Measurements from ENCODE around the gene CAMSAP3.

GRCh38 chr19:7618348-7618747 lies 22.7 kb downstream of the CAMSAP3 start:
- no peak for TF ChIP-seq CTCF (IDR thresholded peaks at IDR 0.05)
- no peak for TF ChIP-seq POLR2A (IDR thresholded peaks at IDR 0.05)
- no peak for TF ChIP-seq POLR2AphosphoS5 (IDR thresholded peaks at IDR 0.05; ENCODE audit: insufficient read depth in 1 of 2, low read depth in 1 of 2)
